ENCODE data around the gene NPAS2.

NPAS2 gene

DNA sequence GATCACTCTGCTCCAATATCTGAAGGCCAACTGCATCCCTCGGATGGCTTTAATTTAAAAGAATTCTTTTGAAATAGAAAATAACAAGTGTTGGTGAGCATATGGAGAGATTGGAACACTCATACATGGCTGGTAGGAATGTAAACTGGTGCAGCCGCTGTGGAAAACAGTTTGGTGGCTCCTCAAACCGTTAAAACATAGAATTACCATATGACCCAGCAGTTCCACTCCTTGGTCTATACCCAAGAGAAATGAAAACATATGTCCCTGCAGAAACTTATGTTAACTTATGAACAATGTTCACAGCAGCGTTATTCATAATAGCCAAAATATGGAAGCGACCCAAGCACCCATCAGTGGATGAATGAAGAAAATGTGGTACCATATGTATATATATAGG is 60.1 kb downstream of the NPAS2 start:
- no peak for DNase-seq

DNA sequence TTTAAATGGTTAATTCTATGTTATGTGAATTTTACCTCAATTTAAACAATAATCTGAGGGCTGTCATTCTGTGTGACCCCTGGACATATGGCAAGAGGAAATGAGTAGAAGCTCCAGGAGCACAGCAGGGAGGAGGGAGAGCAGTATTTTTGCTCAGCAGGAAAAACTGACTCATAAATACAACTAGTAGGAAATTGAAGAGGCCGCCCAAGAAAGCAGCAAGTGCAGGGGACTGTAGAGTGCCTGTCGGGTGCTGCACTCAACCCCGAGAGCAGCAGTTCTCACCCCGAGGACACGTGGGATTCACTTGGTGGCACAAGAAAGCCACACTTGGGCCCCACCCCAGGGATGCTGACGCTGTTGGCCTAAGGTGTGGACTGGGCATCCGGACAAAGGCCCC is 60.8 kb downstream of the NPAS2 start:
- no peak for DNase-seq

DNA sequence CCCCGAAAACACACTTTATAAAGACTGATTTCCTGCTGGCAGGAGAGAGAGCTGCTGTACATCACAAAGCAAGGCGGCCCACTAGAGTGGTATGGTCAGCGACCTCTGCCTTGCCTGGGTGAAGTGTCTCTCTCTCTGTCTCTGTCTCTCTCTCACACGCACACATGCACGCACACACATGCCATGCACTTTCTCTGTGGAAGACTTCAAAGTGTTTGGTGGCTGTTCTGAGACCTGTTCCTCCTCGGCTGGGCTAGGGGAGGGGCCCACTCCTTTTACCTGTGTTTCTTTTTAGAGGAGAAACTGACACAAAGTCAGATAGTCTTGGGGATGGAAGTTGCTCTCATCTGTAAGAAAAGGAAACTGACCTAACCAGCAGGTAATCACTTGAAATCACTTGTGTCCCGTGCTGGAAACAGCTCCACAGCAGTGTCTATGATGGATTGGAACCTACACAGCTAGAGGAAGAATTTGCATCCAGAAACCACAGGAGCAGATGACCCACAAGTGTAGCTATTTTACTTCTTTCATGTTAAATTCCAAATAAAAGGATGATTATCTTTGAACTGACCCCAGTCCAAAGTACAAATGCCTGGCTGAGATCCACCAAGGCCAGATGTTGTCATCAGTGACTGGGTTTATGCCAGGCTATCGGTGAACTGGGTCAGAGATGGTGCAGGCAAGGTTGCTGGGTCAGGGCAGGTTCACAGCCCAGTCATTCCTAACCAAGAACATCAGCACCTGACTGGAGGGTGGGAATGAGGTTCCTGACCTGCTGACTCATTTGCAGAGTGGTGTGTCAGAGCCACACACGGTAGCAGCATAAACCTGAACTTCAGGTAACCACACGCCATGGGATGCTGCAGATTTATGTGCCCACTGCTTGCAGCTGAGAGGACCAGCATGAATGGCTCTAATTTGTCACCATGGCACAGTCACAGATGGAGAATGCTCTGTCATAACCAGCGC is 63.0 kb downstream of the NPAS2 start:
- DNase-seq = no peak

DNA sequence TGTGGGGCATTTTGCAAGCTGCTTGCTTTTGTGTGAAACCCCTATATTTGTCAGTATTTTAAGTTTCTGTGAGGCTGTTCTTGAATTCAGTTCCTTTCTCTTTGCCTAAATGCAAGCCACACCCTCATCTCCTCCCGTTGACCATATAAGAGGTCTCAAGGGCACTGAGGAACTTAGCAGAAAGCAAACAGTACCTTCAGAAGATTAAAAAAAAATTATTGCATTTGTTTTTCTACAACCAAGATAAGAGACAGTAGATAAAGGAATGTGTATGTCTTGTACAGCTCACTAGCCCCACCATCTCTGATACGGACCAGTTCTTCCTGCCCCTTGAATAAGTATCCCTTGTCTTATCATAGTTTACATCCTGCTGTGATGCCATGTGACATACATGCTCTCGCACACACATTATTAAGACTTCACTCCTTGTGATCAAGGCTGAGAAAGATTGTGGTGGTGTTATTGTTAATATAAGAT is 64.2 kb downstream of the NPAS2 start:
- no peak for DNase-seq

DNA sequence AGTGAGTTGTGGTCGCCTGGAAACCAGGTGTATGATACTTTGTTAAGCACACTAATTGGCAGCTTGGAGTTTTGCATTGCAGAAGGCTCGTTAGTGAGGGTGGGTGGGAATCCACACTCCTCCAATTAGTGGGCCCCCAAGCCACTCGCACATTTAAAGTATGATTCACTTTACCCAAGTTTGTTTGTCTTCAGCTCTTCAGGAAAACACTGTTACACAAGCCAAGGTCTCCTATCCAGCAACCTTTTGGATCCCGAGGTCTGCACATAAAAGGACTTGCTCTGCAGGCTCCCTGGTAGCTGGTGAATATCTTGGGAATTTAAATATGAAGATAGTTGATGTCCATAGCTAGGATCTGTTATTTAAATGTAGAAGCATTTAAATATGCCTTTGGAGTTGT is 66.1 kb downstream of the NPAS2 start:
- DNase-seq = no peak

DNA sequence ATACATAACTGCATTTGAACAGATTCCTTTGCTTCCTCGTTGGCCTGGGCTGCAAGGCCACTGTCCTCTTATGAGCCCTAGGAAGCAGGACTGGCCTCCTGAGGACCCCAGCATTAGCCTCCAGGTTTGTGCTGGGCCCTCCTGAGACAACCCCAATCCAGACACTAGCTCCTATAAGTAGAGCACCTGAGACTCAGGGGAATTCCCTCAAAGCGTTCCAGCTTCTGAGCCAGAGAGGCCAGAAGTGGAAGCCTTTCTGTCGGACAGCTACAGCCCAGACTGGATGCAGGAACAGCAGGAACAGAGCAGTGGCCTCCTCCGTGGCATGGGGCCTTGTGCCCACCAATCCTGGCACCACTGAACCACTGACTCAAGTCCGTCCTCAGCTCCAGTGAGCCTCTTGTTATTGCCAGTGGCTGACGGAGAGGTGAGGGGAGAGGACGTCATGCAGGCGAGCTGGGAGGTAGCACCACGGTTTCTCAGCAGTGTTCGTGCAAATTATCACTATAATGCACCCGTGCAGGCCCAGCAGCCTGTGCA is 67.2 kb downstream of the NPAS2 start:
- DNase-seq = no peak

DNA sequence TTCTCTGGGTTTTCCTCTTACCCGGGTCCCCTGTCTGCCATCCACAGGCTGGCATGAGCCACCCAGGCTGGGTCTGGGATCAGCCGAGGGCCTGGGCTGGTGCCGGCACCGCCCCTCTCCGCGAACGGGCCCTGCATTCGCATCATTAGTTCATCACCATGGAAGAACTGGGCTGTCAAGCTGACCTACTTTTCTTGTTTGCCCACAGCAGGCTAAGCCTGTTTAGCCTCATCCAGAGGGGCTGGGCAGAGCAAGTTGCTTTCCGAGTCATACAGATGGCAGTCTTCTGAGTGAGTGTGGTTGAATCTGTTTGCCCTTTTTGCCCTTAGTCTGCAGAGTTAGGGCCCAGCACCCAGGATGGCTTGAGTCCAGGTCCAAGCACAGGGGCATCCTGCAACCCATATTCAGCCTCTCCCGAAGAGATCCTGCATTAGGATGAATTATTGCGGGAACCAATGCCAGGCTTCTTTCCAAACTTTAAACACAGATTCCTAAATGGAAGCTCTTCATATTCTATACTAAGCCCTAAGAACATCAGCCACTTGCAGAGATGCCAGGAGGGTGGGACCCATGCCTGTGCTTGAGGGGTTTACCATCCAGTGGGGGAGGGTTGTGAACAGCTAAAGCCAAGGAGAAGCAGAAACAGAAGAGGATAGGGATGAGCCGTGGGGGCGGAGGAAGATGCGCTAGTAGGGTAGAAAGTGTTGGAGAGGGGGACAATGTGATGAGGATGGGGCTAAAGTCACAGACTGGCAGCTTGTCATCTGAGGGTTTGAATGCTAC is 68.0 kb downstream of the NPAS2 start:
- peak in 40 of 58 donors; percentile 6 to 75 (median 41) for DNase-seq

DNA sequence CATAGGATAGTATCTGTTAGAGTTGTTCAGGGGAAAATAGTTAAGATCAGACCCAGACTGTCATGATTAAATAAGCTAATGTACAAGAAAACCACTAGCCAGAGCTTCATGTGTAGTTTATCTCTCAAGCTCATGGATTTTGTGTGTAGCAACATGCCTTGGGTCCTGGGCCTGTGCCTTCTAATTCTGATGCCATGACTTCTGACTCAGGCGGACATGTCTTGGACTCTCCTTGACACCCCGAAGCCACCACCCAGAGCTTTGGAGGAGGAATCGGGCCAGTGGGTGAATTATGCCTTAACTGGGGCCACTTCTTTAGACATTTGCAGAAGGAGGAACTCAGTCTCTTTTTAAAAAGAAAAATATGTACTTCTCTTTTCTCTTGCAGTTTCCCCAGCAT is 68.7 kb downstream of the NPAS2 start:
- no peak for DNase-seq

DNA sequence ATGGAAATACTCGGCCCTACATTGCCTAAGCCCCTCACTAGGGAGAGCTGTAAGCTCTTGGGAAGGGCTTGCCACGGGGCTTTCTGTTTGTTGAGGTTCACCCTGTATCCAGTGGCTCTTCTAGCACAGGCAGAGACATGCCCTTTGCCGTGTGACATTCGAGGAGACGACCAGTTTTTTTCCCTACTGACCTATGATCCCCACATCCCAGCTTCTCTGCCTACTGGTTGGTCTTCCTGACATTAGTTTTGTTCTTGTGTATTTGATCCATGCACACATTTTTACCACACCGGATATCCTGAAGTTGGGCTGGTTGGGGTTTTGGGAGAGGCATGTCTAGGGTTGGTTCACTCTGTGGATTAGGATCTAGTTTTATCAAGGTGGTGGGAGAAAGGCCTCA is 69.3 kb downstream of the NPAS2 start:
- DNase-seq = no peak

DNA sequence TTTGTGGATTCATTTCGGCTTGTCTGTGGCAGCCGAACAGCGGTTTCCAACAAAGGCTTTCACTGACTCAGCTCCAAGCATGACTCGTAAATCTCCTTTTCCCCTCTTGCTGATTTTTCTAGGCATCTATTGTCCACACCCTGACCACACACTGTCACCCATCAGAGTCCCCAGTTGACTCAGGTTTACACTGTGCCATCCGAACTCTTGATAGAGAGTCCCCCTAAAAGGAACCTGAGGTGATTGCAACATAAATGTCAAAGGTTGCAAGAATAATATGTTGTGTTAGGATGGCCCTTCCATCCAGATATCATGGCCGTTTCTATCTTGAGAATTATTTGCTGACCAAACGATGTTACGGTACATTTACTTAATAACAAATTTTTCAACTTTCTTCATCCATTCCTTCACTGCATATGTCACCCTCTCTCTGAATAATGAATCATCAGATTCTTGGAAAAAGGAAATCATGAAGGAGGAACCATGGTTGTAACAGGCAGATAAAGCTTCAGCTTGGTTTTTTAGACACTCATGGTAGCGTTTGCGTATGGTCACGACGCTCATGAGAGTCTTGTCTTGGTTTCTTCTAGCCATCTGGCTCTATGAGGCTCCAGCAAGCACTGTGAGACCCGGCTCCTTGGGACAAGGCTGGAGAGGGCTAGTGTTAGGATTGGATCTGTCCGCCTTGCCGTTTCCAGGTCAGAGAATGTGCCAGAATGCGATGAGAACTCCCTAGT is 72.1 kb downstream of the NPAS2 start:
- DNase-seq = no peak

DNA sequence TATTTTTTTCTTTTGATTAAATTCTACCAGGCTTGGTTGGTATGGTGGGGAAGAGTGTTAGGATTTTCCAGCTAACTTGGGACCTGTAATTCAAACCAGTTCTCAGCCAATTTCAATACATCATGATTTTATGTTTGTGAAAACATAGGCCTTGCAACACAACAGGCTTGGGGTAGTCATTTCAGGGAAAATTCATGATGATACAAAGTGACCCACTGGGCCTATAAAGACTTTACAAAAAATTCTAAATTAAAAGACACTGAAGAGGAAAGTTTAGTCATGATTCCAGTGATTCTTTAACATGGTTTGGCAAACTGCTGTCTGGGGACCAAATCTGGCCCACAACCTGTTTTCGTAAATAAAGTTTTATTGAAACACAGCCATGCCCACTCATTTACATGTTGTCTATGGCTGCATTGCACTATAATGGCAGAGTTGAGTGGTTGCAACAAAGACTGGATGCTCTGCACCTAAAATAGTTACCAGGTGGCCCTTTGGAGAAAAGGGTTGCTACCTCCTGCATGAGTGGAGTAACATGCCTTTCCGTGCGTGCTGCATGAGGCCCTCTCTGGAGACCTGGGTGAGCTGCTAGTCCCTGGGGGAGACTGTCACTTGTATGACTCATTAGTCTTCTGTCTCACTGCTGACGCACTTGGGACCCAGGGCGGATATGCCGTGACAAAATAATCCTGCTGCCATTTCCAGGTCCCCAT is 73.6 kb downstream of the NPAS2 start:
- DNase-seq = no peak

DNA sequence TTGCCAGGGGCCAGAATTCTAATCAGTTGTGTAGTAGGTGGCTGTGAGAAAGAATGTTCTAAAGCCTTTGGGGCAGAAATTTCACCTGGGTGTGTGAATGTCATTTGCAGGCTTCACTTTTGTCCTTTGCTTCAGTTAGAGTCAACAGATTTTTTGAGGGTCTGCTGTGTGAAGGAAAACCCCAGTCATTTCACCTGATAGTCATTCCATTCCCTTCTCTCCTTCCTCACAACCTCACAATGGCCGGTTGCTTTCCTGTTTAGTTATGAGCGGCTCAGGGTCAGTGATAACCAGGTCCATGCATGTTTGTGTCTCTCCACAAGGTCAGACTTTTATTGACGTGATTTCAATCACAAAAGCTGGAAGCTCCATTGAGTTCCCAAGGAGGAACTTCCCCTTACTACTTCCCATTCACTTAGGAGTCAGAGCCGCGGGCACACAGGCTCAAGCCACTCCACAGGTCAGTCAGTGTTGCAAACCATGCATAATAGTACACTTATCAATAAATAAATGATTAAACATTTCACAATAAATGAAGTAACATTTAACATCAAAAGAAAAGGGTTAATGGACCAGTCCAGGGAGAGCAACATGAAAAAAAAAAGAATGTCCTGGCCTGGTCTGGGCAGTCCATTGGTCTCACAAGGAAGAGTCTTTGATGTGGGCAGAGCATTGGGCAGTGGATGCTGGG is 74.3 kb downstream of the NPAS2 start:
- DNase-seq = no peak

DNA sequence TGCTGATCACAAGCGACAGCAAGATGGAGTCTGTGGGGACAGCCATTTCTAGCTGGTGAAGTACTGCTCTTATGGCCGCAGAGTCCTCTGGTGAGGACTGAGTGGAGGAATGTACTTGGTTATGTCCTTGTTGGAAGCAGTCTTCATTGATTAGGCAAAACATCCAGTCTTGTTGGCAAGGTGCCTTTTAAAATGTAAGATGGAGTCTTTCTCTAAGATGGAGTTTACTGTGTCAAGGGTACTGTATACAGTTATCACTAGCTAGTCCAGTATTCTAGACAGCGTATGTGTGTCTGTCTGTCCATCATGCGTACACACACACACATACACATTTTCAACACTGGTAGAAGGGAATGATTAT is 74.8 kb downstream of the NPAS2 start:
- no peak for DNase-seq

DNA sequence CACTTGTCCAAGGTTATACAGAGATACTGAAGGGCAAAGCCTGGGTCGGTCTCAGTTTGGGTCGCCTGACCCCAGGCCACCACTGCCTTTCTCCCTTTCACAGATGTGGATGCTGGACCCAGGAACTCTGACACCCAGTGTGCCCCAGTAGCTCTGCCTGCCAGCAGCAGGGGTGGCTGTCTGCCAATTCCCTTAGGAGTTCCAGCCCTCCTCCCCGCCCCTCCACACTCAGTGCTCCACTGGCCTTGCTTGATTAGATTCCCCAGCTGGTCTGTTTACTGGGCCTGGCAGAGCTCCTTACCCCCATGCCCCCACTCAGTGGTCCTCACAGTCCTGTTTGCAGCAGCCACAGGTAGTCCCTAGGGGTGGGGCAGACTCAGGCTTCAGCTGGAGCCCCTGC is 75.5 kb downstream of the NPAS2 start:
- DNase-seq = peak in 49 of 58 donors; percentile 10 to 79 (median 49)

DNA sequence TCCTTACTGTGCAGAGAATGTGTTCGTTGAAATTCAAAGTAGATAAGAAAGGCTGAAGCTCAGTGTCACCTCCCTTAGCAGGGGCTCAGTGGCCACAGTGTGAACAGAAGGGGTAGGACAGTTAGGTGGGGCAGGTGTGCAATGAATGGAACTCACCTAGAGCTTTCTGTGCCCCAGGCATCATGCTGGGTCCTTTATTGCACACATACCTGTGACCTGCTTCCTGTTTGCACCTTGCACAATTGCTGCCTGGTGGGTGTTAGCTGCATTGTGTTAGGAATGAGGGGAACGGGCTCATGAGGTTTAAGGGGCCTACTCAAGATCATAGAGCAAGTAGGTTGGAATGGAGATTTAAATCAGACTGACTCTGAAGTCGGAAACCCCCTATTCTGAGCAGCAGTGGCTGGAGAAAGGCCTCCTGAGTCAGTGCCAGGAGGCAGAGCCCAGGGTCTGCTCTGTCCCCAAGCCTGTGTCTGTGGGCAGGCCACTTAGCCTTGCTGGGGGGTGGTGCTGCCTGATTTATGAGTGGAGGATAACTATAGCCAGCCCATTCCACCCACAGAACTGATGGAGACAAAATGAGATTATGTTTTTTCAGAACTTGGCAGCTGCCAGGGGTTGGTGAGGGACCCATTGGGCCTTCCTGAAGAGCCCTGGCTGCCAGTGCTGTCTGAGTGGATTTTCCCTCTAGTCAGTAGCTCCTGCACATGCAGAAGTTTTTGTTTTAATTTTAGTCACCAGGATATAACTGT is 76.2 kb downstream of the NPAS2 start:
- peak in 7 of 58 donors; percentile 9 to 37 (median 24) for DNase-seq

DNA sequence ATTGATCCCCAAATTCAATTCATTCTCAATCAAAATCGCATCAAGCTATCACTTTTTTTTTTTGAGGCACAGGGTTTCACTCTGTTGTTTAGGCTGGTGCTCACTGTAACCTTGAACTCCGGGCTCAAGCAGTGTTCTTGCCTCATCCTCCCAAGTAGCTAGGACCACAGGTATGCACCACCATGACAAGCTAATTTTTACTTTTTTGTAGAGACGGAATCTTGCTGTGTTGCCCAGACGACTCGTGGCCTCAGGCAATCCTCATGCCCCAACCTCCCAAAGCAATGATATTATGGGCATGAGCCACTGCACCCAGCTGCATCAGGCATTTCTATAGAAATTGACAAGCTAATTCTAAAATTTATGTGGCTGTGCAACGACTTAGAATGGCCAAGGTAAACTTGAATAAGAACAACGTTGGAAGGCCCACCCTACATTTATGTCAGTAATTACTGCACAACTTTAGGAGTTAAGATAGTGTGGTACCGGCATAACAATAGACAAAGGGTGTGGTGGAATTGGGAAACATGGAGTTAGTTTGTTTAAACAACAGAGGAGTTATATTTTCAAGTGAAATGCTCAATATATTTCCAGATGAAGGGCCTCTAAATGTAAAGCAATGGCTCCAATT is 78.2 kb downstream of the NPAS2 start:
- DNase-seq = no peak

DNA sequence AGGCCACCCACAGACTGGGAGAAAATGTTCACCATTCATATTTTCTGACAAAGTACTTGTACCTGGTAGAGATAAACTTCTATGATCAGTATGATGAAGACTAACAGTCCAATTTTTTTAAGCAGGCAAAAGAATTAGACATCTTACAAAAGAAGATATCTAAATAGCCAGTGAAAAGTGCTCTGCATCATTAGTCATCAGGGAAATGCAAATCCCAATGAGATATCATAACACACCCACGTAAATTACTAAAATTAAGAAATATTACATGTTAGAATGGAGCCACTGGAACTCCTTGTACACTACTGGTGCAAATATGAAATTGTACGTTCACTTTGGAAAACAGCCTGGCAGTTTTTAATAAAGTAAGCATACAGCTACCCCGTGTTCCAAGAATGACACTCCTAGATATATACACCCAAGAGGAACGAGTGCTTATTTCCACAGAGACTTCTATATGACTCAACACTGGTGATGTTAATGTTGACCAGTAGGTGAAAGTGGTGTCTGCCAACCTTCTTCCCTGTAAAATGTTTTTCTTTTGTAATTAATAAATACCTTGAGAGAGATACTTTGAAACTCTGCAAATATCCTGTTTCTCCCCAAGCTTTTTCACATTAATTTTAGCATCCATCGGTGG is 80.3 kb downstream of the NPAS2 start:
- no peak for DNase-seq

DNA sequence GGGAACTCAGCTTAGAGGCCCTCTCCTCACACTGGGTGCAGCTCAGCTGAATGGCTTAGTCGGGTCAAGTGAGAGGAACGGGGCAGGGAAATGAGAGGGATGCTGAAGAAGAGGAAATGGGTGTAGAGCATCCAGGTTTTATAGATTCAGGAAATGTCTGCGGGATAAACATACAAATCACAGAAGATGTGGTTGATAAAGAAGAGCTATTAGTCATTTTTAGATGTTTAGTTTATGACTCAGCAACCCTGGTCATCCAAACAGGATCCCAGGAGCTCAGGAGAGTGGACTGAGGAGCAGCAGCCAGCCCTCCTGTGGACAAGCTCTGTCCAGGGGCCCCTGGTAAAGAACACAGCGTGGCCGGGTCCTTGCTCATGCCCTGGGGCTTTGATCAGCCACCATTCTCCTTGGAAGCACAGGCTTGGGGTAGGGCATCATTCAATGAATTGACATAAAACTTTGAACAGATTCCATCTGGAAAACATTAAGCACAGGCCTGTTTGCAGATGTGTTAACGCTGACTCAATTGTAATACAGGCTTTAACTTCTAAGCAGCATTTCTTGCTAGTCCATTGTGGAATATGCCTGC is 83.0 kb downstream of the NPAS2 start:
- peak in 1 of 58 donors; percentile 27 for DNase-seq

Data from anterior cingulate cortex (tissue), 58 donors.